ENCODE measurements around the gene FYN.

DNA sequence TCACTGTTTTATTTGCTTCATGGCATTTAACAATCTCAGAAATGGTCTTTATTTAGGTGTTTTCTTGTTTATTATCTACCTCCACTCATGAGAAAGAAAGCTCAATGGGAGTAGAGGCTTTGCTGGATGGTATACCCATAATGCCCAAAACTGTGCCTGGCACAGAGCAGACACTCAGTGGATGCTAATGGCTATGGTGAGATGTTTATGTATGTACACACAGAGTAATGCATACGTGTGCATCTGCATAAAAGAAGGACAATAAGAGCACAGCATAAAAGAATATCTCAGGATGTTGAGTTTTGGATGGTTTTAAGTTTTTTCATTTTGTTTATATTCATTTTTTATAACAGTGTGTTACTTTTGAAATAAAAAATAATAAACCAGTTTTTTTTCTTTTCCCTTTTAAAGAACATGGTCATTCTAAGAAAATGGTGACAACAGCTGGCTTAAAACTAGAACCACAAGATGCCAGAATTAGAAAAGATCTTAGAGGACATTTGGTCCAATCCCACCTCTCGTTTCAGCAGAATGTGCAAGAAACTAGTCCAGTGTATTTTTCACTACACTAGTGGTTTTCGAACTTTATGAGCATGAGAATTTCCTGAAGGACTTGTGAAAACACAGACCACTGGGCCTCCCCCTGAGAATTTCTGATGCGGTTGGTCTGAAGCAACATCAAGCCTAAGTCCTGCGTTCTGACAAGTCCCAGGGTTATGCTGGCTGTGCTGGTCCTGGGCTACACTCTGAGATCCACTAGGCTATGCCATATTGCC lies 131.9 kb downstream of the FYN start:
- TF ChIP-seq EZH2phosphoT487 (IDR thresholded peaks at IDR 0.05; ENCODE audit: insufficient read depth, low read depth) (no peak), EZH2 (IDR thresholded peaks at IDR 0.05; ENCODE audit: insufficient read depth, poor library complexity, severe bottlenecking) (no peak)
